Occipital lobe (tissue), 1 donor: ENCODE results near the gene MSL3B.

Experiments
- DNase-seq: peaks from one replicate; lab custom pipeline; 2025; lab: John Stamatoyannopoulos, UW

MSL3B gene

GRCh38 chr2:233853353-233853752, 14.8 kb downstream of the MSL3B start:
- no peak for DNase-seq

GRCh38 chr2:233852056-233852455, 16.1 kb downstream of the MSL3B start:
- no peak for DNase-seq

GRCh38 chr2:233851169-233851568, 17.0 kb downstream of the MSL3B start:
- no peak for DNase-seq

- no peak for DNase-seq
Observed at GRCh38 chr2:233850745-233851144, 17.4 kb downstream of the MSL3B start.

- no peak for DNase-seq
Observed at GRCh38 chr2:233849607-233850271, 18.4 kb downstream of the MSL3B start.

GRCh38 chr2:233848276-233848675, 19.9 kb downstream of the MSL3B start:
- no peak for DNase-seq

GRCh38 chr2:233847248-233847898, 20.8 kb downstream of the MSL3B start:
- DNase-seq = no peak

GRCh38 chr2:233846387-233847247, 21.6 kb downstream of the MSL3B start:
- DNase-seq = no peak

- DNase-seq = no peak
Observed at GRCh38 chr2:233845301-233846060, 22.7 kb downstream of the MSL3B start.

- no peak for DNase-seq
Observed at GRCh38 chr2:233844836-233845235, 23.4 kb downstream of the MSL3B start.

GRCh38 chr2:233844064-233844807, 23.9 kb downstream of the MSL3B start:
- no peak for DNase-seq

GRCh38 chr2:233841183-233841582, 27.0 kb downstream of the MSL3B start:
- no peak for DNase-seq

GRCh38 chr2:233840520-233840919, 27.7 kb downstream of the MSL3B start:
- no peak for DNase-seq

GRCh38 chr2:233839447-233839820, 28.8 kb downstream of the MSL3B start:
- no peak for DNase-seq

- no peak for DNase-seq
Observed at GRCh38 chr2:233838726-233839446, 29.3 kb downstream of the MSL3B start.

- no peak for DNase-seq
Observed at GRCh38 chr2:233838251-233838650, 29.9 kb downstream of the MSL3B start.

GRCh38 chr2:233837694-233838229, 30.4 kb downstream of the MSL3B start:
- DNase-seq = no peak

- DNase-seq = no peak
Observed at GRCh38 chr2:233836359-233836758, 31.8 kb downstream of the MSL3B start.

GRCh38 chr2:233835230-233836186, 32.7 kb downstream of the MSL3B start:
- DNase-seq = no peak
